Left ventricle myocardium inferior (tissue), 1 donor: Measurements from ENCODE around the gene STAC2. TPM values are rescaled to one million over a fixed set of nuclear protein-coding genes. Genes with fewer than 3 reads are reported as not detected.

Experiments used
- DNase-seq: peaks from one replicate; pipeline ENCODE4 v3.0.0-alpha.2; 2020
- H3K27ac ChIP-seq: fragments of 200-600 bp; replicated peaks from 2 replicates; pipeline ENCODE4 v1.8.0; 2021
- H3K27me3 ChIP-seq: fragments of 200-600 bp; 2 replicates; pipeline ENCODE4 v1.8.0; 2021; ENCODE audit warnings: low read depth
- H3K36me3 ChIP-seq: fragments of 200-600 bp; 2 replicates; pipeline ENCODE4 v1.8.0; 2021
- H3K4me1 ChIP-seq: fragments of 200-600 bp; 2 replicates; pipeline ENCODE4 v1.8.0; 2021
- H3K4me3 ChIP-seq: fragments of 200-600 bp; 2 replicates; pipeline ENCODE4 v1.8.0; 2021; ENCODE audit warnings: mild to moderate bottlenecking, moderate library complexity
- H3K9me3 ChIP-seq: fragments of 200-600 bp; replicated peaks from 2 replicates; pipeline ENCODE4 v1.8.0; 2021
- intact Hi-C: fragments of 100-400 bp; cut with micrococcal nuclease; formaldehyde crosslinking; loops from one replicate; pipeline ENCODE4 v1.11.0; 2022
- total RNA-seq: library from RNA; stranded (reverse); fragmentation: NEBNext Ultra II Directional; extraction: Animal tissue kit (Norgen Biotek cat#: 25700); gene quantifications from one replicate; pipeline ENCODE4 v1.2.1, GENCODE V29; 2021
- TF ChIP-seq, protein P1 (sequence below): fragments of 200-600 bp; IDR thresholded peaks from 2 replicates; pipeline ENCODE4 v1.8.0; 2021; ENCODE audit warnings: antibody characterized with exemption, mild to moderate bottlenecking, borderline replicate concordance
- donor health status: DM: no; HTN: yes; CAD: no; lungs with severe emphysema.

The STAC2 gene
- total RNA-seq, 1 donor from 2014 or later = 0.36 TPM

DNA sequence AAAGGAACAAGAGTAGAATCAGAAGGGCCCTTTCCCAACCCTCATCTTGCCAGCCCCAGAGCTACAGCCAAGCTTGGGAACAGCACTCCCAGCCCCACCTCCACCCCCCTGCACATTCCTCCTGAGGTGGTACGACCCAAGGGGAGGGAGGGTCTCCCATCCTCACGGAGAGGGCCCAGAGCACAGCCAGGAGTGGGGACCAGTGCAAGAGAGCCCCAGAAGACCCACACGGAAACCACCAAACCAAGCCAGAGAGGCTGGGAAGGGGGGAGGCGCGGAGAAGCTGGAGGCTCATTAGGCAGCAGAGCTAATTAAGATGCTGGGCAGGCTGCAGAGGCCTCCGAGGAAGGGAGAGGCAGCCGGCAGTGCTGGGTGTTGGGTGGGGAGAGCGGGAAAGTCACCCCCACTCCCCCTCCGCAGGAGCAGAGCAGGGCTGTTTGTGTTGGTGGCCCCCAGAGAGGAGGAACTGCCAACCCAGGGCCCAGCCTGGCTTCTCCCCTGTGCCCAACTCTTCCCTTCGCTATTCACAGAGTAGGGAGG is 30.7 kb downstream of the STAC2 start:
- Histone ChIP-seq H3K27me3 (no peaks in the 10 kb centered on the region), H3K36me3 (peaks cover 6% of the 10 kb centered on the region), H3K27ac (peak overlapping the region; percentile 11), H3K9me3 (no peaks in the 10 kb centered on the region), H3K4me3 (no peak overlapping the region), H3K4me1 (peaks cover 42% of the 10 kb centered on the region)
- DNase-seq = no peak
- TF ChIP-seq, protein P1, sequence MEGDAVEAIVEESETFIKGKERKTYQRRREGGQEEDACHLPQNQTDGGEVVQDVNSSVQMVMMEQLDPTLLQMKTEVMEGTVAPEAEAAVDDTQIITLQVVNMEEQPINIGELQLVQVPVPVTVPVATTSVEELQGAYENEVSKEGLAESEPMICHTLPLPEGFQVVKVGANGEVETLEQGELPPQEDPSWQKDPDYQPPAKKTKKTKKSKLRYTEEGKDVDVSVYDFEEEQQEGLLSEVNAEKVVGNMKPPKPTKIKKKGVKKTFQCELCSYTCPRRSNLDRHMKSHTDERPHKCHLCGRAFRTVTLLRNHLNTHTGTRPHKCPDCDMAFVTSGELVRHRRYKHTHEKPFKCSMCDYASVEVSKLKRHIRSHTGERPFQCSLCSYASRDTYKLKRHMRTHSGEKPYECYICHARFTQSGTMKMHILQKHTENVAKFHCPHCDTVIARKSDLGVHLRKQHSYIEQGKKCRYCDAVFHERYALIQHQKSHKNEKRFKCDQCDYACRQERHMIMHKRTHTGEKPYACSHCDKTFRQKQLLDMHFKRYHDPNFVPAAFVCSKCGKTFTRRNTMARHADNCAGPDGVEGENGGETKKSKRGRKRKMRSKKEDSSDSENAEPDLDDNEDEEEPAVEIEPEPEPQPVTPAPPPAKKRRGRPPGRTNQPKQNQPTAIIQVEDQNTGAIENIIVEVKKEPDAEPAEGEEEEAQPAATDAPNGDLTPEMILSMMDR = no peak
- intact Hi-C loops = no loop called here

GRCh38 chr17:39194089-39194984 is 31.4 kb downstream of the STAC2 start:
- TF ChIP-seq, protein P1 = peak; percentile 55
- H3K27me3 ChIP-seq = no peaks in the 10 kb centered on the region
- no peak overlapping the region for H3K4me3 ChIP-seq
- peaks cover 6% of the 10 kb centered on the region for H3K36me3 ChIP-seq
- peaks cover 39% of the 10 kb centered on the region for H3K4me1 ChIP-seq
- no peaks in the 10 kb centered on the region for H3K9me3 ChIP-seq
- intact Hi-C loops = no loop called here
- DNase-seq = peak; percentile 68
- H3K27ac ChIP-seq = peak overlapping the region; percentile 11

DNA sequence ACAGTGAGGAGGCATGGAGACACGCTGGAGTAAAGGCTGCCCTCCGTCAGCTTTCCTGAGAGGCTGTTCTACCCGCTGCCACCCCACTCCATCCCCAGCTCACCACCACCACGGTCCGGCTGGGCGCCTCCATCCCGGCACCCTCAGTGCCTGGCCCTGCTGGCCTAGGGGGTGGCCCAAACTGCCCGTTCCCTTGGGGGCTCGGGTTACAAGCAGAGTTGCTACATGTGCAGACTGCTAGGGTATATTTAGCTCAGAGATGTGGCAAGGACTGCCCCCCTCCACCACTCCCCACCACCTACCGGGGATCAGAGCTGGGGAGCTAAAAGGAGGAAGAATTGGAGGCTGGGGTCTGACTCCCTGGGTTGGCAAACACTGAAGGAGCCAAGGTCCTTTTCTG is 32.4 kb downstream of the STAC2 start:
- intact Hi-C loops = no loop called here
- H3K27me3 ChIP-seq = no peaks in the 10 kb centered on the region
- no peaks in the 10 kb centered on the region for H3K9me3 ChIP-seq
- H3K36me3 ChIP-seq = peaks cover 6% of the 10 kb centered on the region
- no peak overlapping the region for H3K4me3 ChIP-seq
- DNase-seq = no peak
- peaks cover 35% of the 10 kb centered on the region for H3K4me1 ChIP-seq
- no peak overlapping the region for H3K27ac ChIP-seq
- TF ChIP-seq, protein P1 = no peak

DNA sequence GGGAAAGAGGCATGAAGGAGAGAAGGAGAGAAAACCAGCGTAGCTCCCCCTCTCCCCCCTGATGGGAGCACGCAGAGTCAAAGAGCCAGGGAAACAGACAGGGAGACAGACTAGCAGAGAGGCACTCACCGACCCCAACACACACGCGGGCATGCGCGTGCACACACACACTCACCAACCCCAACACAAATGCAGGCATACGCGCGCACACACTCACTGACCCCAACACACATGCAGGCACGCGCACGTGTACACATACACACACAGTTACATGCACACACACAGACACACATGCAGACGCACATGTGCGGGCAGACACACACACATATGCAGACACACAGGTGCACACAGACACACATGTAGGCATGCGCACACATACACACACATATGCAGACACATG is 32.8 kb downstream of the STAC2 start:
- H3K27ac ChIP-seq = no peak overlapping the region
- intact Hi-C loops = no loop called here
- no peaks in the 10 kb centered on the region for H3K27me3 ChIP-seq
- TF ChIP-seq, protein P1 = no peak
- H3K9me3 ChIP-seq = no peaks in the 10 kb centered on the region
- H3K36me3 ChIP-seq = peaks cover 10% of the 10 kb centered on the region
- H3K4me3 ChIP-seq = no peak overlapping the region
- peaks cover 30% of the 10 kb centered on the region for H3K4me1 ChIP-seq
- DNase-seq = no peak

- Histone ChIP-seq H3K9me3 (no peaks in the 10 kb centered on the region), H3K27me3 (no peaks in the 10 kb centered on the region), H3K4me3 (no peak overlapping the region), H3K36me3 (peaks cover 18% of the 10 kb centered on the region), H3K4me1 (peaks cover 20% of the 10 kb centered on the region), H3K27ac (no peak overlapping the region)
- no peak for DNase-seq
- TF ChIP-seq, protein P1 = no peak
- intact Hi-C loops = no loop called here
These were observed 33.8 kb downstream of the STAC2 start for GRCh38 chr17:39191750-39192510.
